A673 (cell line): ENCODE results near the gene ZSWIM5. TPM values are rescaled to one million over a fixed set of nuclear protein-coding genes. Genes with fewer than 3 reads are reported as not detected.
"Not testable (repeated sequence)": the region's sequence is repeated elsewhere in the genome, so short reads cannot be mapped to it uniquely, and the experiment has no call there.

ENCODE experiments used
- BruUV-seq: library from RNA; stranded (reverse); fragments of 400-500 nt; replicated peaks from 2 replicates; lab custom pipeline; 2021; lab: Mats Ljungman, UMichigan
- CTCF ChIA-PET: fragments of 300-600 bp; sonication (Branson Sonifier 250); formaldehyde crosslinking; loops from one replicate; lab custom pipeline; 2022; ENCODE audit warnings: antibody characterized with exemption; lab: Charles Lee
- POLR2A ChIA-PET: fragments of 300-600 bp; sonication (Branson Sonifier 250); formaldehyde crosslinking; loops from one replicate; lab custom pipeline; 2022; ENCODE audit warnings: antibody characterized with exemption; ENCODE audit not compliant: low non-redundant PET; lab: Charles Lee
- DNase-seq: peaks from one replicate; pipeline ENCODE4 v3.0.0-alpha.2; 2015; ENCODE audit warnings: low spot score
- H3K27ac ChIP-seq: fragments of 200-600 bp; sonication (generic); 2 replicates; pipeline ENCODE4 v1.5.1; 2016; ENCODE audit warnings: mixed run types, low read depth, mild to moderate bottlenecking, mixed read lengths, antibody characterized with exemption, low read length; ENCODE audit not compliant: poor library complexity, severe bottlenecking
- H3K27me3 ChIP-seq: fragments of 200-600 bp; sonication (generic); replicated peaks from 2 replicates; pipeline ENCODE4 v1.6.1; 2017; ENCODE audit warnings: mixed run types, low read depth, mild to moderate bottlenecking, mixed read lengths, antibody characterized with exemption, low read length; ENCODE audit not compliant: insufficient read depth, poor library complexity
- H3K36me3 ChIP-seq: fragments of 200-600 bp; sonication (generic); 2 replicates; pipeline ENCODE4 v1.6.1; 2016; ENCODE audit warnings: mixed run types, mild to moderate bottlenecking, mixed read lengths, antibody characterized with exemption, low read length; ENCODE audit not compliant: insufficient read depth, poor library complexity, severe bottlenecking
- H3K4me1 ChIP-seq: fragments of 200-600 bp; sonication (generic); 2 replicates; pipeline ENCODE4 v1.6.1; 2017; ENCODE audit warnings: mixed run types, mild to moderate bottlenecking, mixed read lengths, antibody characterized with exemption, low read length; ENCODE audit not compliant: insufficient read depth, poor library complexity, severe bottlenecking
- H3K4me3 ChIP-seq: fragments of 200-600 bp; sonication (generic); 2 replicates; pipeline ENCODE4 v1.5.1; 2016; ENCODE audit warnings: low read depth, mixed run types, mild to moderate bottlenecking, mixed read lengths, low read length; ENCODE audit not compliant: poor library complexity, severe bottlenecking
- H3K9me3 ChIP-seq: fragments of 200-600 bp; sonication (generic); 2 replicates; pipeline ENCODE4 v1.6.1; 2016; ENCODE audit warnings: mixed run types, low read depth, mild to moderate bottlenecking, mixed read lengths, antibody characterized with exemption, low read length; ENCODE audit not compliant: poor library complexity, severe bottlenecking
- CTCF ChIP-seq: fragments of 300-800, 200-600 bp; sonication (generic); conservative IDR thresholded peaks from 2 replicates; pipeline ENCODE4 v1.5.1; 2017; ENCODE audit warnings: low read depth, mild to moderate bottlenecking, antibody characterized with exemption, low read length, moderate library complexity, mixed read lengths
- EZH2 ChIP-seq: fragments of 200-600 bp; sonication (generic); IDR thresholded peaks from 2 replicates; pipeline ENCODE4 v1.6.1; 2017; ENCODE audit warnings: borderline replicate concordance, low read depth, mild to moderate bottlenecking, mixed read lengths, antibody characterized with exemption, low read length; ENCODE audit not compliant: poor library complexity, severe bottlenecking
- intact Hi-C: fragments of 100-400 bp; cut with micrococcal nuclease; formaldehyde crosslinking; loops from one replicate; pipeline ENCODE4 v1.10.0; 2022; ENCODE audit not compliant: unreplicated experiment
- total RNA-seq: library from RNA; stranded (reverse); gene quantifications from 2 replicates; pipeline ENCODE4 v1.2.3, GENCODE V29; 2021

The ZSWIM5 gene
- total RNA-seq, 1 experiment from 2014 or later = 0.67 TPM

GRCh38 chr1:45004281-45004920, 202.0 kb downstream of the ZSWIM5 start:
- Histone ChIP-seq H3K9me3 (no peaks in the 10 kb centered on the region), H3K27me3 (no peaks in the 10 kb centered on the region), H3K4me3 (no peak overlapping the region), H3K27ac (no peak overlapping the region), H3K36me3 (peaks cover 9% of the 10 kb centered on the region), H3K4me1 (no peaks in the 10 kb centered on the region)
- BruUV-seq = no TSS peak
- intact Hi-C loops = no loop called here
- ChIA-PET CTCF (no interaction called here), POLR2A (no interaction called here)
- TF ChIP-seq CTCF = no peak
- TF ChIP-seq EZH2 = no peak
- DNase-seq = no peak

GRCh38 chr1:45003741-45004140, 202.7 kb downstream of the ZSWIM5 start:
- Histone ChIP-seq H3K4me1 (no peaks in the 10 kb centered on the region), H3K27me3 (no peaks in the 10 kb centered on the region), H3K4me3 (no peak overlapping the region), H3K27ac (no peak overlapping the region), H3K9me3 (no peaks in the 10 kb centered on the region), H3K36me3 (peaks cover 9% of the 10 kb centered on the region)
- intact Hi-C loops = no loop called here
- ChIA-PET CTCF (no interaction called here), POLR2A (no interaction called here)
- no peak for DNase-seq
- BruUV-seq = no TSS peak
- no peak for TF ChIP-seq EZH2
- no peak for TF ChIP-seq CTCF

- Histone ChIP-seq H3K4me3 (no peak overlapping the region), H3K4me1 (no peaks in the 10 kb centered on the region), H3K9me3 (no peaks in the 10 kb centered on the region), H3K27ac (no peak overlapping the region), H3K27me3 (no peaks in the 10 kb centered on the region), H3K36me3 (peaks cover 9% of the 10 kb centered on the region)
- ChIA-PET CTCF (no interaction called here), POLR2A (interaction anchor here (0.6 kb wide), 1 partner anchor 519 kb away, joined by 3 read pairs; the partner anchor contains the start of gene PRDX1)
- TF ChIP-seq EZH2 (no peak), CTCF (no peak)
- intact Hi-C loops = no loop called here
- BruUV-seq = TSS peak; percentile 55
- DNase-seq = no peak
Measured at GRCh38 chr1:45002650-45003645, 203.5 kb downstream of the ZSWIM5 start.

- intact Hi-C loops, H3K27me3 ChIP-seq, H3K27ac ChIP-seq, H3K36me3 ChIP-seq, H3K4me3 ChIP-seq, CTCF ChIA-PET, H3K9me3 ChIP-seq, POLR2A ChIA-PET, BruUV-seq, H3K4me1 ChIP-seq, DNase-seq: not testable (repeated sequence)
Measured at GRCh38 chr1:45001576-45001975, 204.8 kb downstream of the ZSWIM5 start.
